GM08714 (cell line): ENCODE measurements around the gene CALCB.

Experiments used
- H3K4me3 ChIP-seq: fragments of 200-500 bp; sonication (Bioruptor generic); 2 replicates; pipeline ENCODE4 v1.5.1; 2014; ENCODE audit warnings: mild to moderate bottlenecking, low read length, inconsistent platforms
- ZNF274 ChIP-seq: IDR thresholded peaks from 2 replicates; pipeline ENCODE4 v1.6.1; 2012; ENCODE audit warnings: mild to moderate bottlenecking, low read depth, low read length

The CALCB gene

DNA sequence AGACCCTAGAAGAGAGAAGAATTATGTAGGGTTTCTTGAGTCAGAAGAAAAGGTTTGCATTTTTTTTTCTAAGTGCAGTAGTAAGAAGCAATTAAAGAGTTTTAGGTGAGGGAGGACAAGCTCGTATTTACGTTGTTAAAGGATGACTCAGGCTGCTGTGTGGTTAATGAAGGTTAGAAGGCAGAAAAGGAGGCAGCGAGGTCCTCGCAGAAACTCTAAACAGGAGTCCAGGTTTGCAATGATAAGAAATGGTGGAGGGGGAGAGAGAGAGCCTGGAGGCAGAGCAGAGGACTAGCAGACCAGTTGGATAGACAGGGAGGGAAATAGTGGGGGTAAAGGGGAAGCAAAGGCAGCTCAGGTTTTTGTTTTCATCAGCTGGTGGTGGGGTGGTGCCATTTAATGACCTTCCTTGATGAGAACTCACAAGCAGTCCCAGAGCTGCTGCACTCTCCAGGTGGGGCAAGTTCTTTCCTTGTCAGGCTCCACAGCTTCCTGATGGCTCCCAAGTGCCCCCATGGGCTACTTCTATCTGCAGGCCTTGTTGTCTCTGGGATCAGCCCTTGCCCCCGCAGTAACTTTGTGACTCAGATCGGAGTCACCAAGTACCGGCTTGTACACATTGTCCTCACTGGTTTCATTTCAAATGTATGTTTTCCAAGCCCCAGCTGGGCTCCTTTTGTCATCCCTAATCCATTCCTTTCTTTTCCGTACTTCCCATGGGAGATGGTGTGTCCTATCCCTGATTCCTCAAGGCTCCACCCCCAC lies 33.0 kb downstream of the CALCB start:
- no peak for TF ChIP-seq ZNF274

DNA sequence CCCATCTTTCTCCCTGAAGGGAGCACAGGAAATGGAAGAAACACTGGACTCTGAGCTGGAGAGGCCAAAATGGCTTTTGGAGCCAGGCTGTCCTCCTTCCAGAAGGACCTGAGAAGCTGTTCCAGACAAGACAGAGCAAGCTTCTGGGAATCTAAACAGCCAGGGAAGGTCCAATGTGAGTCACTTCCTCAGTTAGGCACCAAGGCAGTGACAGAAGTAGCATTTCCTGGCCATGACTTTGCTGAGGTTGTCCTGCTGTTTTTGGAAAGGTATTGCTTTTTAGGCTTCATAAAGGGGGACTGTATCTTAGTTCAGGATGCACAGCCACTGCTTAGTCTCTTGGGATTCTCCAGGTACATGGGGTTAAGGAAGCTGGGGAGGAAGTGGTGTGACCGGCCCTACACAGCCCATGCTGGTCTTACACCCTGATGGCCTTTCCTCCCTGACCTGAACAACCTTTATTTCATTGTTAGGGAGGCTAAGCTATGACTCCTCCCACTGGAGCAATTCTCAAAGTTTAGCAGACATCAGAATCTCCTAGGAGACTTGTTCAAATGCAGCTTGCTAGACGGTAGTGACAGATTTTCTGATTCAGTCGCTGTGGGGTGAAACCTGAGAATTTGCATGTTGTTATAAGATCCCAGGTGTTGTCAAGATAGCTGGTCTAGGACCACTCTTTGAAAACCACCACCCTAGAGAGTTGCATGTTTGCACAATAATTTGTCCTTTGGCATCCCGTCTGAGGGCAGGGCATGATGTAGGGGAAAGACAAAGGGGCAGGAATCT lies 34.5 kb downstream of the CALCB start:
- no peak for TF ChIP-seq ZNF274
- no peak overlapping the region for H3K4me3 ChIP-seq

More for the DNA sequence above, 33.0 kb downstream of the CALCB start:
- no peak overlapping the region for H3K4me3 ChIP-seq

DNA sequence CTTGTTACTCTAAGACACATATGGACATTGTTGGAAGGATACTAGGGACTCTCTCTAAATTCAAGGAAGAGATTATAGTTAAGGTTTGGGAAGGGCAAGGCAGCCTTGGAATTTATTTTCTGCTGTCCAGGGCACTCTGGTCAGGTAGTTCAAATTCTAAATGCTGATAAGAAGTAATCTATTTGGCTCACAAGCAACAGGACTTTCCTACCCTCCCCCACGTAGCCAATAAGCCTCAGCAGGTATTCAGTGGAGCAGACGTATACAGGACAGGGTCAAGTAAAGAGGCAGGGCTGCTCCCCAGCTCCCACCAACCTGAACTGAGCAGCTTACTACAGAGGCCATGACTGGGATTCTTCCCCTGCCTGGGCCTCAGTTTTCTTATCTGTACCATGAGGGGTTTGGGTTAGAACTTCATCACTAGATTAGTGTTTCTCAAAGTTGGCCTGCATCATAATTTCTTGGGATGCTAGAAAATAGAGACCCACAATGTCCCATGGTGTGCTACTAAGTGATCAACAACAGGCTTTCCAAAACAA lies 35.3 kb downstream of the CALCB start:
- no peak overlapping the region for H3K4me3 ChIP-seq
- TF ChIP-seq ZNF274, result no peak

DNA sequence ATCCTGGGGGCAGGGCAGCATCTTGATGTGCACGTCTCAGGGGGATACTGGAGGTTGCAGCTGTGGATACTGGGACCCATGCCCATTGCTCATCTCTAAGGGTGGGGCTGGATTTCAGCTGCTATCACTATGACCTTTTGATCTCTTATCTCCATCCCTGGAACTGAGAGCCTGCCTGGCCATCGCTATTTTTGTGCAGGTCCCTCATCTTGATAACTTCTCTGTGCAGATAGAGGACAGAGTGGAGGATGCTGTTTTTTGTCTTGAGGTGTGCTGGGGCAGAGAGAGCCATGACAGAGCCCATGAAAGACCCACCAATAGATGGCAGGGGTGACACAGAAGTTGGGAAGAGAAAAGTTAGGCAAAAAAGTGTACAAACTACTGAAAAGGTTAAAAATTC lies 36.2 kb downstream of the CALCB start:
- no peak overlapping the region for H3K4me3 ChIP-seq
- TF ChIP-seq ZNF274, result no peak

DNA sequence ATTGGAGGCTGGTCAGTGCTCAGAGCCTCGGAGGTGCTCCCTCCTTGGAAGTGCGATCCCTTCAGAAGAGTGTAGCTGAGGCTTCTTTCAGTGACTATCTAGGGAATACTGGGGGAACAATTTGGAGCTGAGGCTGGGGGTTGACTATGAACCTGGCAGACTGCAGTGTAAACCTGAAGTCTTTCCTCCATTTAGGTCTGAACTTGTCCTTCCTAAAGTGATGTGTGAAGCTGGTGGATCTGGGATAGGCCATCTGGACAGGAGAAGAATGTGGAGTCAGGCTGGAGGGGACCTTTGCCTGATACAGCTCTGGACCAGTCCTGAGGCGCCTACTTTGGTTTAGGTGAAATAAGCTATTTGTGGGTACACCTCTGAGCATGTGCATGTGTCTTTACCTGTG lies 37.8 kb downstream of the CALCB start:
- no peak overlapping the region for H3K4me3 ChIP-seq
- no peak for TF ChIP-seq ZNF274

DNA sequence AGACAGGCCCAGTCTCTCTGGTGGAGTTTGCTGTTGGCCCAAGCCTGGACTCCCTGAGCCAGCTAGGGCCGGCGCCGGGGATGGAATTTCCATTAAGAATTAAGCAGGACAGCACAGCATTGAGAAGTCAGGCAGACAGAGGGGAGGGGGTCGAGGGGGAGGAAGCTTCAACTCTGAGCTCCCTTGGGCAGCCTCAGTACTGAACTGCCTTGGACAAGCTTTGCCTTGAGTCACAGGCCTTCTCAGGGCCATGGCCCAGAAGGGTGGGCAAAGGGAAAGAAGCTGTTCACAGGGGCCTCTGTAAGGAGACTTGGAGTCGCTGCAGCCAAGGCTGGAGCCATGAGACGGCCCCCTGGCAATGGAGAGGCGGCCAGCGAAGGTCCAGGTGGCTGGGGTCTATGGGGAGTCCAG lies 38.7 kb downstream of the CALCB start:
- no peak for TF ChIP-seq ZNF274
- H3K4me3 ChIP-seq, result no peak overlapping the region

DNA sequence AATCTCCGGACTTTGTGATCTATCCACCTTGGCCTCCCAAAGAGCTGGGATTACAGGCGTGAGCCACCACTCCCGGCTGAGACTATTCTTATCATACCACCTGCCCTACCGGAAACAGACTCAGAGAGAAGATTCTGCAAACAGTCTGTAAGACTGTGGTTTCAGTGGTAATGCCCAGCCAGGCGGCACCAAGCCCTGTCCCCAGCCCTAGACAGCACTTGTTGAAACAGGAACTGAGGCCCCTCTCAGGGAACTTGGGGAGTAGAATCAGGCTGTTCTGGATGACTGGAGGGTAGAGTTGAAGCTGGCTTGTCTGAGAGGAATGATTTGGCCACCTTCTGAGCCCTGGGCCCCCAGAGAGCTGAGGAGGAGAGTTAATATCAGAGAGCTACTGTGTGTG lies 40.0 kb downstream of the CALCB start:
- no peak for TF ChIP-seq ZNF274
- no peak overlapping the region; the same call in 1 of the 2 replicates for H3K4me3 ChIP-seq

DNA sequence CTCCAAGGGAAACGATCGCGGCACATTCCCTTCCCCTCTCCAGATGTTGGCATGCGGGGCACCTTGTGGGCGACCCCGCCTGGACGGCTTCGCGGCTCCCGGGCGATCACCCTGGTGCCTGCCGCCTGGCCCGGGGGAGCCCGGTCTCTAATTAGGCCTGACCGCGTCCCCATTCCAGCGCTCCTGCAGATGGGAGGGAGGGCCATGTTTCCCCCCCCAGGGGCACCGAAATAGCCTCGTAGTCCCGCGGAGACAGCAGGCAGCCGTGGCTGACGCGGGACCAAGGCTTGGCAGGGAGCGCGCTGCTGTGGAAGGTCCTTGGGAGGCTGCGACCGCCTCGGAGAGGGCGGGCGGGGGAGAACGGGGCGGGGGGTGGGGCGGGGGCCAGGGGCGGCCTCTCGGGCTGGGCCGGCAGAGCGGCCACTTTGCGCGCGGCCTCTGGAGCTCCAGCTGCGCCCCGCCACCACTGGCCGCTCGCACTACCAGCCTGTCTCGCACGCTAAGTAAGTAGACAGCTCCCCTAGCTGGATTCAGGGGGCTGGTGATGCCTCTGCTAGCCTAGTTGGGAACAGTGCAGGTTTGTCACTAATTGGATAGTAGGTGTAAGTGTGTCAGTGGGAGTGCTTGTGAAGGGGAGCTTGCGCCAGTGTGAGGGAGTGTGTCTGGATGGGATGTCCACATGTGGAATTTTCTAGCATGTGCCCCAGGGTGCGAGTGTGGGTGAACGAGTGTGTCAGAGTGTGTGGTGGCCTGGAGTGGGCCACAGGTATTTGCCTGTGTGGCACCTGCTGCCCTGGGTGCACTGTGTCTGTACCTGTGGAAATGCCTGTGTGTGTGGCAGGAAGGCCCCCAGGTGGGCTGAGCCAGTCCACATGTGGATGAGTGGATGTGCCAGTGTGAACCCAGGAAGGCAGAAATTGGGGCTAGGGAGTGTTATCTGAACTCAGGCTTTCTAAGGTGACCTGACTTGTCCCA lies 41.4 kb downstream of the CALCB start, which contains the start of gene INSC:
Gene INSC (plus strand): TSS at position 423 of the 975 bp plus-strand sequence. CDS start 34,252 bp downstream, outside the sequence.
- no peak for TF ChIP-seq ZNF274

DNA sequence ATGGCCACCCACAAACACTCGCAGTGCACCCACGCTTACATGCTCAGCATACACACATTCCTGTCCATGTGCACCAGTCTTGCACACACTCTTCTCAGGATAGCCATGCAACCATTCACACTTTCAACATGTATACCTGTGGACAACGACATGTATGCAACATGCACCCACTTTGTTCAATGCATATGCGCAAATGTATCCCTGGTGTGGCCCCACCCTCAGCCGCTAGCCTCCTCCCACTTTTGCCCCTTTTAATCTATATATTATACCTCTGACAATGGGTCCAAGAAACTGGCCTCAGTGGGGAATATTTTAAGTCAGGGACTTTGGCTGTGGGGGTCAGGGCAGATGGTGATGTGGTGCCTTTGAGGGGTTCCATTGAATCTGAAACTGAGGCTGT lies 42.3 kb downstream of the CALCB start:
- H3K4me3 ChIP-seq, result no peak overlapping the region
- TF ChIP-seq ZNF274, result no peak

More for the DNA sequence above, 41.4 kb downstream of the CALCB start, which contains the start of gene INSC:
- H3K4me3 ChIP-seq, result no peak within 1 kb of the TSS; the same call in 1 of the 2 replicates

DNA sequence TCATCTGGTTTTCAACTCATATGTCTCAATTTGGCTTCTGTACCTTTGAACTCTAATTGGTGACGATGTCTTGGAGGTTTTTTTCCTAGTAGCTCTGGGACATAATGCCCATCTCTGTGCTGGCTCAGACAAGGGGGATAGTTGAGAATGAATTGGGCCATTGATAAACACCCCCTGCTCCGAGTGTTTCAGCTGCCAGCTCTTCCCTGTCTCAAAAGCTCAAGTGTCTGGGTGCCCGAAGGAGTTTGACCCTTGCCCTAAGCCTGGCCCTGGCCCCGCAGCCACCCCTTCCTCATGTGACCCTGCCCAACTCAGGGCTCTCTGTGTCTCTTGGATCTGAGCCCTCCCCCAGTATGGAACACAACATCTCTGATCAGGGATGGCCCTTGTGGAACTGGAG lies 44.4 kb downstream of the CALCB start:
- H3K4me3 ChIP-seq, result no peak overlapping the region
- TF ChIP-seq ZNF274, result no peak

DNA sequence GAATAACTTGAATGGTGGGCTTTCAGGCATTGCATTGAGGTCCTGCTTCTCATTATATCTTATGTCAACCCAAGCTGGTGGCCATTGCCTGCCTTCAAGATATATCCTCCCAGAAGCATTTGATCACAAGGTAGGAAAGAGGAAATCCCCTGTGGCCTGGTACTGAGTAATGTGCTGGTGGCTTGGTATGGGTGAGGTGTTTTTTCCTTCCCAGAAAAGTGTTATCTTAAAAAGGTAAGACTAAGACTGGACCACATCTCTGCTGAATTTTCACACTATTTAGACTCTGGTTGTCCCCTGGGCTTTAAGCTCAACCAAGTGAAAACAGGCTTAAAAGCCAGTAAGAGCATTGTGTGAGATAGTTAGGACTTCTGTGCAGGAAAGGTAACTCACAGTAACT lies 45.0 kb downstream of the CALCB start:
- no peak for TF ChIP-seq ZNF274
- H3K4me3 ChIP-seq, result no peak overlapping the region

DNA sequence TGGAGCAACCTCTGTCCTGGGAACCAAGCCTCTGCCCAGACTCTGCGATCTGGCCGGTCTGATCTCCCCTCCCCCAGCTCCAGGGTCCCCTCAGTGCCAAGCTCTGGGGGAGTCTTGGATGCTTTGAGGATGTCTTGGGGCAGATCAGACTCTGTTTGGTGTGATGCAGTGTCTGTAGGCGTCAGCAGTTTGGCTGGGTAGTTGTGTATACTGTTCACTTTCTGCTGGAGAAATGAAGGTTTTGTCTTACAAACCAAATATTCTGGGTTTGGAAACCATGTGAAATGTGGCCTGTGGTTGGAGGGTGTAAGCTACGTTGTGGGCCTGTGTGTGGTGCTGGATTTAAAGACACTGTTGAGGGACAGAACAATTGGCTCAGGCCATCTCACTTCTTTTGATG lies 46.0 kb downstream of the CALCB start:
- TF ChIP-seq ZNF274, result no peak
- H3K4me3 ChIP-seq, result no peak overlapping the region

DNA sequence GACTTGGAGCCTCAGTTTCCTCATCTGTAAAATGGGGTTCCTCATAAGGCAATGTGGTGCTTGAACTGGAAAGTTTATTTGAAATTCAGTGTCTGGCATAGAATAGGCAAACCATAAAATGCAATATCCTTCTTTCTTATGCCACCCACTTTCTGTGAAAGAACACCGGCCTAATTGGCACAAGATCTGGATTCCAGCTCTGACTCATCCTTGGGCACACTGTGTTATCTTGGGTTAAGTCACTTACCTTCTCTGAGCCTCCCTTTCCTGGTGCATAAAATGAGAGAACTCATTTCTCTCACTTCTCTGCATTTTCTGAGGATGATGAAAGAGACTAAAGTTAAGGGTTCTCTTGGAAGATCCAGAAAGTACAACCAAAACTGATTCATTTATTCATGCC lies 46.4 kb downstream of the CALCB start:
- no peak overlapping the region for H3K4me3 ChIP-seq
- no peak for TF ChIP-seq ZNF274

DNA sequence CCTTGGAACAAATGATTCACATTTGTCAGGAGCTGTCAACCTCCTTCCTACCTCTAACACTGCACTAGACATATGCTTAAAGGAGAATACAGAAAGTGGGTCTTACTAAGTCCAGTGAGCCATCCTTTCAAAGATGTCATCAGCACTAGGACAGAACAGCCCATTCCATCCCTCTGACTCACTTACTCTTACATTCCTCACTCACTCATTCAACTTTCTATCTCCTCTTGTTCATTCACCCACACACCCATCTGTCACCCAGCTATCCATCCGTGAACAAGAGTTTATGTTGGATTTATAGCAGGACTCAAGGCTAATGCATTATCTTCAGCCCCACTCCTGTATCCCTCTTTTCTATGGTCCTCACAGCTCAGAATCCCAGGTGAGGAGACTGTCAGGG lies 50.5 kb downstream of the CALCB start:
- no peak overlapping the region for H3K4me3 ChIP-seq
- no peak for TF ChIP-seq ZNF274
